ENCODE results near the gene UBE2L3.
A peak's percentile ranks its signal among the peaks of the same experiment; 100 is the strongest.

- TF ChIP-seq CTCF (CRISPR knock-in tag; IDR thresholded peaks at IDR 0.05) (no peak), ONECUT2 (CRISPR knock-in tag; IDR thresholded peaks at IDR 0.05) (no peak), FOXK2 (IDR thresholded peaks at IDR 0.05) (no peak), ZNF605 (CRISPR knock-in tag; IDR thresholded peaks at IDR 0.05) (no peak), TAF1 (CRISPR knock-in tag; IDR thresholded peaks at IDR 0.05) (peak; percentile 78), TP53 (CRISPR knock-in tag; conservative IDR thresholded peaks at IDR 0.05) (no peak), CREB3 (CRISPR knock-in tag; IDR thresholded peaks at IDR 0.05) (no peak), CHD4 (IDR thresholded peaks at IDR 0.05; ENCODE audit: borderline replicate concordance, low read length) (peak; percentile 57; the same call in 1 of the 2 replicates), HIC2 (CRISPR knock-in tag; IDR thresholded peaks at IDR 0.05; ENCODE audit: low read depth) (no peak), MAFG (CRISPR knock-in tag; IDR thresholded peaks at IDR 0.05) (no peak)
Measured at GRCh38 chr22:21641789-21642583, 74.5 kb downstream of the UBE2L3 start, which contains the start of gene SDF2L1.
